K562 (cell line): Measurements from ENCODE around the gene IQCN. TPM values are rescaled to one million over a fixed set of nuclear protein-coding genes. Genes with fewer than 3 reads are reported as not detected.

Experiments
- FOXA3 ChIP-seq, 2 experiments: fragments of 450-650 bp in 1 of 2; sonication (generic) in 1 of 2; formaldehyde crosslinking; IDR thresholded peaks in 1 of 2; conservative IDR thresholded peaks in 1 of 2; 2 replicates each; pipeline versions ENCODE4 v1.4.0 to v1.8.0; 2020 to 2022; ENCODE audit warnings: mild to moderate bottlenecking in 2 of 2, missing genetic modification reagents in 1 of 2
- HLTF ChIP-seq: fragments of 450-650 bp; IDR thresholded peaks from 2 replicates; pipeline ENCODE4 v1.6.1; 2016
- KLF13 ChIP-seq: fragments of 450-650 bp; IDR thresholded peaks from 2 replicates; pipeline ENCODE4 v1.6.1; 2016; ENCODE audit warnings: missing genetic modification characterization, low read depth, mild to moderate bottlenecking, missing compliant biosample characterization, moderate library complexity, borderline replicate concordance
- MCM5 ChIP-seq: fragments of 450-650 bp; IDR thresholded peaks from 2 replicates; pipeline ENCODE4 v1.6.1; 2016; ENCODE audit warnings: low read depth
- MXD1 ChIP-seq: fragments of 250-450 bp; sonication (Bioruptor Pico); IDR thresholded peaks from 2 replicates; pipeline ENCODE4 v1.8.0; 2021; ENCODE audit warnings: borderline replicate concordance, mild to moderate bottlenecking, moderate library complexity; ENCODE audit not compliant: poor library complexity, severe bottlenecking
- SOX6 ChIP-seq: fragments of 450-650 bp; IDR thresholded peaks from 2 replicates; pipeline ENCODE4 v1.6.1; 2014; ENCODE audit warnings: mild to moderate bottlenecking
- TCF3 ChIP-seq: sonication (generic); formaldehyde crosslinking; IDR thresholded peaks from 2 replicates; pipeline ENCODE4 v1.4.0; 2020; ENCODE audit warnings: mild to moderate bottlenecking, missing genetic modification reagents
- TEAD4 ChIP-seq, 2 experiments: sonication (generic) in 1 of 2; formaldehyde crosslinking in 1 of 2; IDR thresholded peaks; 2 replicates each; pipeline versions ENCODE4 v1.6.1 to v1.8.0; 2012 to 2022; ENCODE audit warnings: borderline replicate concordance in 1 of 2, inconsistent platforms in 1 of 2, low read length in 1 of 2, mild to moderate bottlenecking in 1 of 2, missing genetic modification reagents in 1 of 2
- THAP7 ChIP-seq: fragments of 250-450 bp; sonication (Bioruptor Pico); IDR thresholded peaks from 2 replicates; pipeline ENCODE4 v1.5.0; 2021
- USF2 ChIP-seq: sonication (generic); formaldehyde crosslinking; IDR thresholded peaks from 2 replicates; pipeline ENCODE4 v1.5.0; 2020; ENCODE audit warnings: missing genetic modification reagents
- polyA plus RNA-seq, 8 experiments: library from polyadenylated mRNA; depleted of rRNA in 4 of 8; stranded (reverse) in 5 of 8; unstranded in 3 of 8; fragments of >200 nt; fragmentation: Nextera tagmentation in 2 of 8; fragmentation: Illumina TruSeq in 1 of 8; extraction: Ambion mirVana in 2 of 8; extraction: Trizol in 1 of 8; gene quantifications; 2 replicates each; pipeline versions ENCODE4 v1.2.1 to v1.2.3, GENCODE V29; 2011 to 2014; ENCODE audit warnings: inconsistent platforms in 1 of 8, missing spikeins in 1 of 8
- total RNA-seq, 7 experiments: library from RNA; depleted of rRNA in 6 of 7; stranded (reverse); fragments of >200 nt in 6 of 7; fragmentation: Illumina TruSeq in 2 of 7; extraction: Trizol in 2 of 7; gene quantifications; 2 replicates each; pipeline versions ENCODE4 v1.2.1 to v1.2.3, GENCODE V29; 2011 to 2021; ENCODE audit warnings: low replicate concordance in 1 of 7
- TF ChIP-seq, protein P1 (sequence below), 2 experiments: IDR thresholded peaks; 2 replicates each; pipeline ENCODE4 v1.6.1; 2012; ENCODE audit warnings: improper control_type of control experiment in 2 of 2, low read depth in 2 of 2, low read length in 2 of 2, borderline replicate concordance in 1 of 2
- TF ChIP-seq, protein P2 (sequence below): fragments of 450-650 bp; IDR thresholded peaks from 2 replicates; pipeline ENCODE4 v1.6.1; 2016; ENCODE audit warnings: borderline replicate concordance
- TF ChIP-seq, protein P3 (sequence below), 3 experiments: fragments of 200-800 bp in 1 of 3; sonication (Bioruptor generic) in 1 of 3; sonication (generic) in 1 of 3; formaldehyde crosslinking in 1 of 3; IDR thresholded peaks; 2 replicates each; pipeline versions ENCODE4 v1.6.1 to v1.8.0; 2016 to 2022; ENCODE audit warnings: mild to moderate bottlenecking in 2 of 3, missing compliant biosample characterization in 2 of 3, missing genetic modification characterization in 2 of 3, missing genetic modification reagents in 1 of 3
- TF ChIP-seq, protein P4 (sequence below): sonication (generic); formaldehyde crosslinking; IDR thresholded peaks from 2 replicates; pipeline ENCODE4 v1.8.1; 2023; ENCODE audit warnings: mild to moderate bottlenecking, missing genetic modification reagents

IQCN gene
- total and polyA plus RNA-seq, 9 of the 15 experiments (the other 6 are each of a cell fraction or from before 2014, with no cell fraction given), result 0.01 to 0.07 (median 0.04) TPM; not detected in 3

- TF ChIP-seq FOXA3 (CRISPR knock-in tag; conservative IDR thresholded peaks at IDR 0.05 in 1 of 2, IDR thresholded peaks at IDR 0.05 in 1 of 2) (no peak), SOX6 (no peak), TCF3 (CRISPR knock-in tag) (0 out of 2 replicates have a peak, but pooled peaks have one; percentile 17), HLTF (no peak), USF2 (CRISPR knock-in tag) (no peak), MXD1 (CRISPR knock-in tag) (no peak), TEAD4 (IDR thresholded peaks at IDR 0.05; ENCODE audit: low read length) (no peak; the same call in 1 of the 2 replicates), TEAD4 (CRISPR knock-in tag; IDR thresholded peaks at IDR 0.05; ENCODE audit: borderline replicate concordance) (no peak), MCM5 (no peak), THAP7 (no peak), KLF13 (tag) (no peak)
- TF ChIP-seq, protein P1, sequence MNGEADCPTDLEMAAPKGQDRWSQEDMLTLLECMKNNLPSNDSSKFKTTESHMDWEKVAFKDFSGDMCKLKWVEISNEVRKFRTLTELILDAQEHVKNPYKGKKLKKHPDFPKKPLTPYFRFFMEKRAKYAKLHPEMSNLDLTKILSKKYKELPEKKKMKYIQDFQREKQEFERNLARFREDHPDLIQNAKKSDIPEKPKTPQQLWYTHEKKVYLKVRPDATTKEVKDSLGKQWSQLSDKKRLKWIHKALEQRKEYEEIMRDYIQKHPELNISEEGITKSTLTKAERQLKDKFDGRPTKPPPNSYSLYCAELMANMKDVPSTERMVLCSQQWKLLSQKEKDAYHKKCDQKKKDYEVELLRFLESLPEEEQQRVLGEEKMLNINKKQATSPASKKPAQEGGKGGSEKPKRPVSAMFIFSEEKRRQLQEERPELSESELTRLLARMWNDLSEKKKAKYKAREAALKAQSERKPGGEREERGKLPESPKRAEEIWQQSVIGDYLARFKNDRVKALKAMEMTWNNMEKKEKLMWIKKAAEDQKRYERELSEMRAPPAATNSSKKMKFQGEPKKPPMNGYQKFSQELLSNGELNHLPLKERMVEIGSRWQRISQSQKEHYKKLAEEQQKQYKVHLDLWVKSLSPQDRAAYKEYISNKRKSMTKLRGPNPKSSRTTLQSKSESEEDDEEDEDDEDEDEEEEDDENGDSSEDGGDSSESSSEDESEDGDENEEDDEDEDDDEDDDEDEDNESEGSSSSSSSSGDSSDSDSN (IDR thresholded peaks at IDR 0.05; ENCODE audit: borderline replicate concordance in 1 of 2, low read depth in 2 of 2, low read length in 2 of 2), result peak in 1 of 2 experiments; percentile 51; a peak in 1 of 4 replicates
- TF ChIP-seq, protein P2, sequence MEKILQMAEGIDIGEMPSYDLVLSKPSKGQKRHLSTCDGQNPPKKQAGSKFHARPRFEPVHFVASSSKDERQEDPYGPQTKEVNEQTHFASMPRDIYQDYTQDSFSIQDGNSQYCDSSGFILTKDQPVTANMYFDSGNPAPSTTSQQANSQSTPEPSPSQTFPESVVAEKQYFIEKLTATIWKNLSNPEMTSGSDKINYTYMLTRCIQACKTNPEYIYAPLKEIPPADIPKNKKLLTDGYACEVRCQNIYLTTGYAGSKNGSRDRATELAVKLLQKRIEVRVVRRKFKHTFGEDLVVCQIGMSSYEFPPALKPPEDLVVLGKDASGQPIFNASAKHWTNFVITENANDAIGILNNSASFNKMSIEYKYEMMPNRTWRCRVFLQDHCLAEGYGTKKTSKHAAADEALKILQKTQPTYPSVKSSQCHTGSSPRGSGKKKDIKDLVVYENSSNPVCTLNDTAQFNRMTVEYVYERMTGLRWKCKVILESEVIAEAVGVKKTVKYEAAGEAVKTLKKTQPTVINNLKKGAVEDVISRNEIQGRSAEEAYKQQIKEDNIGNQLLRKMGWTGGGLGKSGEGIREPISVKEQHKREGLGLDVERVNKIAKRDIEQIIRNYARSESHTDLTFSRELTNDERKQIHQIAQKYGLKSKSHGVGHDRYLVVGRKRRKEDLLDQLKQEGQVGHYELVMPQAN, result no peak
- TF ChIP-seq, protein P3, sequence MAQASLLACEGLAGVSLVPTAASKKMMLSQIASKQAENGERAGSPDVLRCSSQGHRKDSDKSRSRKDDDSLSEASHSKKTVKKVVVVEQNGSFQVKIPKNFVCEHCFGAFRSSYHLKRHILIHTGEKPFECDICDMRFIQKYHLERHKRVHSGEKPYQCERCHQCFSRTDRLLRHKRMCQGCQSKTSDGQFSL (CRISPR knock-in tag; IDR thresholded peaks at IDR 0.05), result peak; percentile 88
- TF ChIP-seq, protein P3 (tag; IDR thresholded peaks at IDR 0.05), result peak in 1 of 2 experiments; percentile 87; a peak in 2 of 4 replicates
- TF ChIP-seq, protein P4, sequence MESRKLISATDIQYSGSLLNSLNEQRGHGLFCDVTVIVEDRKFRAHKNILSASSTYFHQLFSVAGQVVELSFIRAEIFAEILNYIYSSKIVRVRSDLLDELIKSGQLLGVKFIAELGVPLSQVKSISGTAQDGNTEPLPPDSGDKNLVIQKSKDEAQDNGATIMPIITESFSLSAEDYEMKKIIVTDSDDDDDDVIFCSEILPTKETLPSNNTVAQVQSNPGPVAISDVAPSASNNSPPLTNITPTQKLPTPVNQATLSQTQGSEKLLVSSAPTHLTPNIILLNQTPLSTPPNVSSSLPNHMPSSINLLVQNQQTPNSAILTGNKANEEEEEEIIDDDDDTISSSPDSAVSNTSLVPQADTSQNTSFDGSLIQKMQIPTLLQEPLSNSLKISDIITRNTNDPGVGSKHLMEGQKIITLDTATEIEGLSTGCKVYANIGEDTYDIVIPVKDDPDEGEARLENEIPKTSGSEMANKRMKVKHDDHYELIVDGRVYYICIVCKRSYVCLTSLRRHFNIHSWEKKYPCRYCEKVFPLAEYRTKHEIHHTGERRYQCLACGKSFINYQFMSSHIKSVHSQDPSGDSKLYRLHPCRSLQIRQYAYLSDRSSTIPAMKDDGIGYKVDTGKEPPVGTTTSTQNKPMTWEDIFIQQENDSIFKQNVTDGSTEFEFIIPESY, result no peak
Measured at GRCh38 chr19:18280247-18281081, 6.2 kb upstream of the IQCN start (continued).
